ENCODE data around the gene CD69.

CD69 gene

GRCh38 chr12:9757433-9758025 lies 3.2 kb downstream of the CD69 start:
- H3K27ac ChIP-seq (ENCODE audit: insufficient read depth, low read length, poor library complexity, severe bottlenecking) = peak overlapping the region; percentile 98
- DNase-seq = no peak
- peaks cover 30% of the 10 kb centered on the region for H3K4me1 ChIP-seq (ENCODE audit: control insufficient read depth, insufficient read depth, low read length, poor library complexity, severe bottlenecking)

DNA sequence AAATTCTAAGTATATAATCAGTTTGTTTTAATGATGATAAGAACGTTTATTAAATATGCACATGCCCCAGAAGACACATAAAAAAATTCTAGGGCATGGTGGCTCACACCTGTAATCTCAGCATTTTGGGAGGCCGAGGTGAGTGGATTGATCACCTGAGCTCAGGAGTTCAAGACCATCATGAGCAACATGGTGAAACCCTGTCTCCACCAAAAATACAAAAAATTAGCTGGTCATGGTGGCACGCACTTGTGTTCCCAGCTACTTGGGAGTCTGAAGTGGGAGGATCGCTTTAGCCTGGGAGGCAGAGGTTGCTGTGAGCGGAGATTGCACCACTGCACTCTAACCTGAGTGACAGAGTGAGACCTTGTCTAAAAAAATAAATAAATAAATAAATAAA lies 4.0 kb downstream of the CD69 start:
- Histone ChIP-seq H3K4me1 (ENCODE audit: control insufficient read depth, insufficient read depth, low read length, poor library complexity, severe bottlenecking) (peaks cover 22% of the 10 kb centered on the region), H3K27ac (ENCODE audit: insufficient read depth, low read length, poor library complexity, severe bottlenecking) (peak overlapping the region; percentile 43), H3K9me3 (ENCODE audit: control insufficient read depth, low read length) (no peaks in the 10 kb centered on the region), H3K4me3 (ENCODE audit: insufficient read depth, low read depth, low read length, poor library complexity, severe bottlenecking) (peak overlapping the region; percentile 90), H3K36me3 (ENCODE audit: control insufficient read depth, insufficient read depth, low read length) (peaks cover 47% of the 10 kb centered on the region), H3K27me3 (replicated peaks; ENCODE audit: control insufficient read depth, insufficient read depth, low read length, poor library complexity, severe bottlenecking) (no peaks in the 10 kb centered on the region)
- no peak for DNase-seq

More at GRCh38 chr12:9757433-9758025, 3.2 kb downstream of the CD69 start:
- H3K36me3 ChIP-seq (ENCODE audit: control insufficient read depth, insufficient read depth, low read length) = peaks cover 47% of the 10 kb centered on the region
- H3K27me3 ChIP-seq (replicated peaks; ENCODE audit: control insufficient read depth, insufficient read depth, low read length, poor library complexity, severe bottlenecking) = no peaks in the 10 kb centered on the region
- H3K9me3 ChIP-seq (ENCODE audit: control insufficient read depth, low read length) = no peaks in the 10 kb centered on the region
- peak overlapping the region; percentile 90 for H3K4me3 ChIP-seq (ENCODE audit: insufficient read depth, low read depth, low read length, poor library complexity, severe bottlenecking)

- H3K36me3 ChIP-seq (ENCODE audit: control insufficient read depth, insufficient read depth, low read length) = peaks cover 47% of the 10 kb centered on the region
- no peak for DNase-seq
- no peaks in the 10 kb centered on the region for H3K27me3 ChIP-seq (replicated peaks; ENCODE audit: control insufficient read depth, insufficient read depth, low read length, poor library complexity, severe bottlenecking)
- peak overlapping the region; percentile 90 for H3K4me3 ChIP-seq (ENCODE audit: insufficient read depth, low read depth, low read length, poor library complexity, severe bottlenecking)
- H3K4me1 ChIP-seq (ENCODE audit: control insufficient read depth, insufficient read depth, low read length, poor library complexity, severe bottlenecking) = peaks cover 21% of the 10 kb centered on the region
- H3K27ac ChIP-seq (ENCODE audit: insufficient read depth, low read length, poor library complexity, severe bottlenecking) = peak overlapping the region; percentile 43
- H3K9me3 ChIP-seq (ENCODE audit: control insufficient read depth, low read length) = no peaks in the 10 kb centered on the region
Observed at GRCh38 chr12:9756170-9756569, 4.5 kb downstream of the CD69 start.

- Histone ChIP-seq H3K4me3 (ENCODE audit: insufficient read depth, low read depth, low read length, poor library complexity, severe bottlenecking) (no peak overlapping the region), H3K4me1 (ENCODE audit: control insufficient read depth, insufficient read depth, low read length, poor library complexity, severe bottlenecking) (peaks cover 21% of the 10 kb centered on the region), H3K36me3 (ENCODE audit: control insufficient read depth, insufficient read depth, low read length) (peaks cover 47% of the 10 kb centered on the region), H3K27me3 (replicated peaks; ENCODE audit: control insufficient read depth, insufficient read depth, low read length, poor library complexity, severe bottlenecking) (no peaks in the 10 kb centered on the region), H3K9me3 (ENCODE audit: control insufficient read depth, low read length) (no peaks in the 10 kb centered on the region), H3K27ac (ENCODE audit: insufficient read depth, low read length, poor library complexity, severe bottlenecking) (peak overlapping the region; percentile 33)
- DNase-seq = no peak
Observed at GRCh38 chr12:9755567-9755966, 5.1 kb downstream of the CD69 start.

- Histone ChIP-seq H3K9me3 (ENCODE audit: control insufficient read depth, low read length) (no peaks in the 10 kb centered on the region), H3K36me3 (ENCODE audit: control insufficient read depth, insufficient read depth, low read length) (peaks cover 47% of the 10 kb centered on the region), H3K4me3 (ENCODE audit: insufficient read depth, low read depth, low read length, poor library complexity, severe bottlenecking) (no peak overlapping the region), H3K4me1 (ENCODE audit: control insufficient read depth, insufficient read depth, low read length, poor library complexity, severe bottlenecking) (peaks cover 21% of the 10 kb centered on the region), H3K27me3 (replicated peaks; ENCODE audit: control insufficient read depth, insufficient read depth, low read length, poor library complexity, severe bottlenecking) (no peaks in the 10 kb centered on the region), H3K27ac (ENCODE audit: insufficient read depth, low read length, poor library complexity, severe bottlenecking) (peak overlapping the region; percentile 33)
- no peak for DNase-seq
Observed at GRCh38 chr12:9755035-9755434, 5.7 kb downstream of the CD69 start.

GRCh38 chr12:9754099-9754927 lies 6.4 kb downstream of the CD69 start:
- Histone ChIP-seq H3K27ac (ENCODE audit: insufficient read depth, low read length, poor library complexity, severe bottlenecking) (peak overlapping the region; percentile 33), H3K4me1 (ENCODE audit: control insufficient read depth, insufficient read depth, low read length, poor library complexity, severe bottlenecking) (peaks cover 21% of the 10 kb centered on the region), H3K4me3 (ENCODE audit: insufficient read depth, low read depth, low read length, poor library complexity, severe bottlenecking) (no peak overlapping the region)

GRCh38 chr12:9753498-9753897 lies 7.2 kb downstream of the CD69 start:
- Histone ChIP-seq H3K36me3 (ENCODE audit: control insufficient read depth, insufficient read depth, low read length) (peaks cover 47% of the 10 kb centered on the region), H3K27ac (ENCODE audit: insufficient read depth, low read length, poor library complexity, severe bottlenecking) (no peak overlapping the region), H3K9me3 (ENCODE audit: control insufficient read depth, low read length) (no peaks in the 10 kb centered on the region), H3K4me3 (ENCODE audit: insufficient read depth, low read depth, low read length, poor library complexity, severe bottlenecking) (no peak overlapping the region), H3K27me3 (replicated peaks; ENCODE audit: control insufficient read depth, insufficient read depth, low read length, poor library complexity, severe bottlenecking) (no peaks in the 10 kb centered on the region), H3K4me1 (ENCODE audit: control insufficient read depth, insufficient read depth, low read length, poor library complexity, severe bottlenecking) (peaks cover 21% of the 10 kb centered on the region)
- DNase-seq = no peak

More at GRCh38 chr12:9754099-9754927, 6.4 kb downstream of the CD69 start:
- no peaks in the 10 kb centered on the region for H3K27me3 ChIP-seq (replicated peaks; ENCODE audit: control insufficient read depth, insufficient read depth, low read length, poor library complexity, severe bottlenecking)
- H3K36me3 ChIP-seq (ENCODE audit: control insufficient read depth, insufficient read depth, low read length) = peaks cover 47% of the 10 kb centered on the region
- no peak for DNase-seq
- no peaks in the 10 kb centered on the region for H3K9me3 ChIP-seq (ENCODE audit: control insufficient read depth, low read length)

GRCh38 chr12:9753073-9753472 lies 7.6 kb downstream of the CD69 start:
- H3K36me3 ChIP-seq (ENCODE audit: control insufficient read depth, insufficient read depth, low read length) = peaks cover 47% of the 10 kb centered on the region
- H3K4me1 ChIP-seq (ENCODE audit: control insufficient read depth, insufficient read depth, low read length, poor library complexity, severe bottlenecking) = peaks cover 21% of the 10 kb centered on the region
- H3K4me3 ChIP-seq (ENCODE audit: insufficient read depth, low read depth, low read length, poor library complexity, severe bottlenecking) = no peak overlapping the region
- H3K27me3 ChIP-seq (replicated peaks; ENCODE audit: control insufficient read depth, insufficient read depth, low read length, poor library complexity, severe bottlenecking) = no peaks in the 10 kb centered on the region
- no peak overlapping the region for H3K27ac ChIP-seq (ENCODE audit: insufficient read depth, low read length, poor library complexity, severe bottlenecking)
- no peak for DNase-seq
- no peaks in the 10 kb centered on the region for H3K9me3 ChIP-seq (ENCODE audit: control insufficient read depth, low read length)

DNA sequence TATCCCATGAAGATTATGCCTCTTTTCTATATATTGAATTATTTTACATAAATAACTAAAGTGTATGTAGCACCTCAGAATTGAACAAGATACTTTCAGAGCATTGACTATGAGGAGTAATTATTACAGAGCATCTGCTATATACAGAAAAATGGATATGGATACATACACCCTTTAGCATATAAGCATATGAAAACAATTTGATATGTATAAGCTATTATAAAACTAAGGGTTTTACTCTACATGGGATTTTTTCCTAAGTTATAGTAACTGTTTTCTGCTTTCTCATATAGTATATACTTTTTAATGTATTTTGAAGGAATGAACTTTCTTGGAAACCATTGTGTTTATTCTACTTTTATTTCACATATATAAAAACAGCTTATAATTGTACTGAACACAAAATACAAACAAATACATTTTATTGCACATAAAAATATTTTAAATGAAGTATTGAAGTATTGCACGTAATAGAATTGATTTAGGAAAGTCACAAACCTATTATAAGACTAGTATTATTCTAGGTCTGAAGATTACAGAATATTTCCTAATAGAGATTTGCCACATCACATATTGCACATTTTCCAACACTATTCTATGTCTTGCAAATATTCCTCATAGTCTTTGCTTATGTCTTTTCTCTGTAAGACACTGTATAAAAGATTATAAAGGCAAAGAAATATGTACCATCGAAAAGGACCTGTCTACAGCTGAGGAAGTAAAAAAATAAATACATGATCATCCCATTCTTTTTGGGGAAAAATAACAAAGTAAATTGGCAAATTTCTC lies 8.4 kb downstream of the CD69 start:
- no peaks in the 10 kb centered on the region for H3K9me3 ChIP-seq (ENCODE audit: control insufficient read depth, low read length)
- peaks cover 43% of the 10 kb centered on the region for H3K36me3 ChIP-seq (ENCODE audit: control insufficient read depth, insufficient read depth, low read length)
- no peaks in the 10 kb centered on the region for H3K27me3 ChIP-seq (replicated peaks; ENCODE audit: control insufficient read depth, insufficient read depth, low read length, poor library complexity, severe bottlenecking)
- DNase-seq = no peak
- peaks cover 21% of the 10 kb centered on the region for H3K4me1 ChIP-seq (ENCODE audit: control insufficient read depth, insufficient read depth, low read length, poor library complexity, severe bottlenecking)
- H3K27ac ChIP-seq (ENCODE audit: insufficient read depth, low read length, poor library complexity, severe bottlenecking) = no peak overlapping the region
- H3K4me3 ChIP-seq (ENCODE audit: insufficient read depth, low read depth, low read length, poor library complexity, severe bottlenecking) = no peak overlapping the region
